Thyroid gland (tissue), 4 donors: ENCODE measurements around the gene JAK3.

Source experiments
- POLR2A ChIP-seq, 2 donors: fragments of 450-650 bp; IDR thresholded peaks; one replicate each; pipeline ENCODE4 v1.6.1; 2017; ENCODE audit warnings: antibody characterized with exemption in 2 of 2, mild to moderate bottlenecking in 2 of 2, moderate library complexity in 1 of 2
- TF ChIP-seq, protein P1 (sequence below), 6 experiments: fragments of 200-600 bp in 3 of 6; fragments of 450-650 bp in 3 of 6; sonication (generic) in 3 of 6; IDR thresholded peaks; one replicate each; pipeline ENCODE4 v1.5.1; 2016 to 2019; ENCODE audit warnings: antibody characterized with exemption in 6 of 6, mild to moderate bottlenecking in 2 of 6, inconsistent platforms in 1 of 6, moderate library complexity in 1 of 6

DNA sequence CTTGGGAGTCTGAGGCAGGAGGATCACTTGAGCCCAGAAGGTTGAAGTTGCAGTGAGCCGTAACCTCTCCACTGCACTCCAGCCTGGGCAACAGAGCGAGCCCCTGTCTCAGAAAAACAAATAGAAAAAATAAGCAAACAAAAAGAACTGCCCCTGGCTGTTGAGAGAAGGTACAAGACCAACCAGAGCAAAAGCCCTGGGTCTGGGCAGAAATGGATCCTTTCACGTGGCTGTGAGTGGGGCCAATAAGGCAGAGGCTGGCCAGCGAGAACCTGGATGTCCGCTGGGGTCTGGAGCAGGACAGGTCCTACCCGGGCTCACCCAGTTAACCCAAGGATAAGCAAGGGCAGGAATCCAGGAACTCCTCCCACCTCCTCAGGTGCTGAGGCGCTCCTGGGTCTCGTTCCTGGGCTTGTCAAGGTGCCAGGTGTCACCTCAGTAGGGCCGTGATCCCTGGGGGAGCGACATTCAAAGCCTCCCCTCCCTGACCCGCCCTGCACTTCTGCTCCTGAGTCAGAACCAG is 19.2 kb upstream of the JAK3 start:
- TF ChIP-seq, protein P1, sequence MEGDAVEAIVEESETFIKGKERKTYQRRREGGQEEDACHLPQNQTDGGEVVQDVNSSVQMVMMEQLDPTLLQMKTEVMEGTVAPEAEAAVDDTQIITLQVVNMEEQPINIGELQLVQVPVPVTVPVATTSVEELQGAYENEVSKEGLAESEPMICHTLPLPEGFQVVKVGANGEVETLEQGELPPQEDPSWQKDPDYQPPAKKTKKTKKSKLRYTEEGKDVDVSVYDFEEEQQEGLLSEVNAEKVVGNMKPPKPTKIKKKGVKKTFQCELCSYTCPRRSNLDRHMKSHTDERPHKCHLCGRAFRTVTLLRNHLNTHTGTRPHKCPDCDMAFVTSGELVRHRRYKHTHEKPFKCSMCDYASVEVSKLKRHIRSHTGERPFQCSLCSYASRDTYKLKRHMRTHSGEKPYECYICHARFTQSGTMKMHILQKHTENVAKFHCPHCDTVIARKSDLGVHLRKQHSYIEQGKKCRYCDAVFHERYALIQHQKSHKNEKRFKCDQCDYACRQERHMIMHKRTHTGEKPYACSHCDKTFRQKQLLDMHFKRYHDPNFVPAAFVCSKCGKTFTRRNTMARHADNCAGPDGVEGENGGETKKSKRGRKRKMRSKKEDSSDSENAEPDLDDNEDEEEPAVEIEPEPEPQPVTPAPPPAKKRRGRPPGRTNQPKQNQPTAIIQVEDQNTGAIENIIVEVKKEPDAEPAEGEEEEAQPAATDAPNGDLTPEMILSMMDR (IDR thresholded peaks at IDR 0.05), result no peak
- TF ChIP-seq POLR2A (IDR thresholded peaks at IDR 0.05), result no peak
